Inflammatory macrophage (primary cell): Measurements from ENCODE around the gene MED13.
A peak's percentile ranks its signal among the peaks of the same experiment; 100 is the strongest.
"Not testable (repeated sequence)": the region's sequence is repeated elsewhere in the genome, so short reads cannot be mapped to it uniquely, and the experiment has no call there.

Source experiments
- DNase-seq, 2 donors: peaks; one replicate each; pipeline ENCODE4 v3.0.0-alpha.2; 2020 to 2022

Gene MED13

DNA sequence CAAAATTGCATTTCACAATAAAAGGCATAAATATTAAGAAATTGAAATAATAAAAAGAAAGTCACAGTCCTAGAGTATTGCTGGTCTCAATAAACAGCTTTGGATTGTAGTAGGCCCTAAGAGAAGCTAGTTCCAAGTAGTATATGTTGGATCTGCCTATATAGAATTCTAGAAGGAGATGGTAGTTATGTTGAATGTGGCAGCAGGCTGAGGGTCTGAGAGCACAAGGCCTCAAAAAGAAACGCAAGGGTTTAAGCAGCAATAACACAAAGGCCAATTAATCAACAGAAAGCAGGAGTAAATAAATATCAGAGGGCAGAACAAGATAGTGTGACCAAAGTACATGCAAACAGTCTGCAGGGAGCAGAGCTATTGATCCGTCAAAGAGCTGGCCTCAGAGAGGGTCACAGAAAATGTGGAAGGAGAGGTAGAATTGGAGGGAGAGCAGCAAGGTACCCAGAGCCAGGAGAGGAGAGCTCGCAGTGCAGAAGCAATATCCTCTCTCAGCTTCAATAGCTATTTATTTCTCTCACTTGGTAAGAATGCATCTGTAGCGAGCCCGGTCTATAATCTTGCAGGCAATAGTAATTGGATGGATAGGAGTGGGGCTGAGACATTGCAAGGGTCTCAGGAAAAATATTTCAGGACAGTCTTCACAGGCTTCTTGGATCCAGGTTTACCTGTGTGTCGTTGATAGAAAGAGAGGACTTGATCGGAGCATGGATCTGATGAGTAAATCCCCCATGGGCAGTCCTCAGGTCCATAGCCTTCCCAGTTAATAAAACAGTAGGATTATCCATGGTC lies 25.1 kb upstream of the MED13 start:
- DNase-seq: no peak

GRCh38 chr17:62089334-62089733 lies 24.3 kb upstream of the MED13 start:
- no peak for DNase-seq

GRCh38 chr17:62086737-62087136 lies 21.7 kb upstream of the MED13 start:
- DNase-seq: no peak

GRCh38 chr17:62085511-62086408 lies 20.7 kb upstream of the MED13 start:
- DNase-seq: no peak

GRCh38 chr17:62084585-62084984 lies 19.5 kb upstream of the MED13 start:
- DNase-seq: peak; percentile 13 to 24

DNA sequence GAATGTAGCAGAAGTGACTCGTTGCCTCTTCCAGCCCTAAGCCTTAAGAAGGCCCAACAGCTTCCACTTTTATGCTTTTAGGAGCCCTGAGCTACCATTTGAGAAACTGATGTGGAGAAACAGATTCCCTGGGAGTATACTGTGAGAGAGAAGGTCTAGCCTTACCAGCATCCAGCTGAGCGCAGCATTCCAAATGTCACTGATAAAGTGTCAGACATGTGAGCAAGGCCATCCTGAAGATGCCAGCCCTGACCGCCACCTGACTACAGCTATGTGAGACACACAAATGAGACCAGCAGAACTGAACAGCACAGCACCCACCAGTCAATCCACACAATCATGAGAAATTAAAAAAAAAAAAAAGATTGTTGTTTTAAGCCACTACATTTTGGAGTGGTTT lies 18.6 kb upstream of the MED13 start:
- DNase-seq: no peak

DNA sequence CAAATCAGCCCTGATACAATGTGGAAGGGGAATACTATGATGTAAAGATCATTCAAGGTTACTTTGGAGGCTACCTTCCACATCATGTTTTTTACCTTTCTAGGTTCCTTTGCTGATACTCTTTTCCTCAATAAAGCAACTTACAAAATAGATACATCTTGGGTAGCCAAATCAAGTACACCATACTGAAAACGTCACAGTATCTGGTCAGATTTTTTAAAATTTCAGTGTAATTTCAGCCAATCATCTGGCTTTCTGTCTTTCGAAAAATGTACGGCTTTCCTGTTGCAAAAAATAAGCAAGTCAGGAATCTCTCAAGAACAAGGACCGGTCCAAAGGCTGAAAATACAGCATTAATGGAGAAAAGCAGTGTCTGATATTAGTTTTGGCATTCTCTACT lies 15.6 kb upstream of the MED13 start:
- no peak for DNase-seq

GRCh38 chr17:62078009-62078408 lies 12.9 kb upstream of the MED13 start:
- DNase-seq: no peak

DNA sequence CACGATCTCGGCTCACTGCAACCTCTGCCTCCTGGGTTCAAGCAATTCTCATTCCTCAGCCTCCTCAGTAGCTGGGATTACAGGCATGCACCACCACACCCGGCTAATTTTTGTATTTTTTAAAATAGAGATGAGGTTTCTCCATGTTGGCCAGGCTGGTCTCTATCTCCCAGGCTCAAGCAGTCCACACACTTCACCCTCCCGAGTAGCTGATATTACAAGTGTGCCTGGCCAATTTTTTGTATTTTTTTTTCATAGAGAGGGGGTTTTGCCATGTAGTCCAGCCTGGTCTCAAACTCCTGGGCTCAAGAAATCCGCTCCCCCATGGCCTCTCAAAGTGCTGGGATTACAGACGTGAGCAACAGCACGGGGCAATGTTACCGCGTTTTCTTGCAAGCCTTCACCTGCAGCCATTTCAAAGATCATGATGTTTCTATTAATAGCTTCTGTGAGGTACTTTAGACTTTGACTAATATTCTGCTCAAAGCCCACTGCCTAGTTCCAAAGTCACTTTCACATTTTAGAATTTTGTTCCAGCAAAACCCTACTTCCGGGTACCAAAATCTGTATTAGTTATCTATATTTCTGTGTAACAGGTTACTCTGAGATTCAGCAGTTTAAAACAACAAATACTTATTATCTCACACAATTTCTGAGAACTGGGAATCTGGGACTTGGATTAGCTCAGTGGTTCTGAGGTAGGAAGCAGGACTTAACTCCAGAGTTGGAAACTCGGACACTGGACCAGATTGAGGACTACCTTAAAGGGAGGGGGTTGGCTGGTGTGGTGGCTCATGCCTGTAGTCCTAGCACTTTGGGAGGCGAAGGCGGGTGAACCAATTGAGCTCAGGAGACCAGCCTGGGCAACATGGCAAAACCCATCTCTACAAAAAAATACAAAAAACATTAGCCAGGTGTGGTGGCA lies 12.0 kb upstream of the MED13 start:
- no peak for DNase-seq

- no peak for DNase-seq
Observed at GRCh38 chr17:62075308-62075815, 10.3 kb upstream of the MED13 start.

GRCh38 chr17:62073993-62074392 lies 8.9 kb upstream of the MED13 start:
- DNase-seq: no peak

DNA sequence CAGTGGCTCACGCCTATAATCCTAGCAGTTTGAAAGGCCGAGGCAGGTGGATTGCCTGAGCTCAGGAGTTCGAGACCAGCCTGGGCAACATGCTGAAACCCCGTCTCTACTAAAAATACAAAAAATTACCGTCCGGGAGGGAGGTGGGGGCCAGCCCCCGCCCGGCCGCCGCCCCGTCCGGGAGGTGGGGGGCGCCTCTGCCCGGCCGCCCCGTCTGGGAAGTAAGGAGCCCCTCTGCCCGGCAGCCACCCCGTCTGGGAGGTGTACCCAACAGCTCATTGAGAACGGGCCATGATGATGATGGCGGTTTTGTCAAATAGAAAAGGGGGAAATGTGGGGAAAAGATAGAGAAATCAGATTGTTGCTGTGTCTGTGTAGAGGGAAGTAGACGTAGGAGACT lies 7.8 kb upstream of the MED13 start:
- DNase-seq: not testable (repeated sequence)

- no peak for DNase-seq
Observed at GRCh38 chr17:62070900-62071299, 5.8 kb upstream of the MED13 start.

DNA sequence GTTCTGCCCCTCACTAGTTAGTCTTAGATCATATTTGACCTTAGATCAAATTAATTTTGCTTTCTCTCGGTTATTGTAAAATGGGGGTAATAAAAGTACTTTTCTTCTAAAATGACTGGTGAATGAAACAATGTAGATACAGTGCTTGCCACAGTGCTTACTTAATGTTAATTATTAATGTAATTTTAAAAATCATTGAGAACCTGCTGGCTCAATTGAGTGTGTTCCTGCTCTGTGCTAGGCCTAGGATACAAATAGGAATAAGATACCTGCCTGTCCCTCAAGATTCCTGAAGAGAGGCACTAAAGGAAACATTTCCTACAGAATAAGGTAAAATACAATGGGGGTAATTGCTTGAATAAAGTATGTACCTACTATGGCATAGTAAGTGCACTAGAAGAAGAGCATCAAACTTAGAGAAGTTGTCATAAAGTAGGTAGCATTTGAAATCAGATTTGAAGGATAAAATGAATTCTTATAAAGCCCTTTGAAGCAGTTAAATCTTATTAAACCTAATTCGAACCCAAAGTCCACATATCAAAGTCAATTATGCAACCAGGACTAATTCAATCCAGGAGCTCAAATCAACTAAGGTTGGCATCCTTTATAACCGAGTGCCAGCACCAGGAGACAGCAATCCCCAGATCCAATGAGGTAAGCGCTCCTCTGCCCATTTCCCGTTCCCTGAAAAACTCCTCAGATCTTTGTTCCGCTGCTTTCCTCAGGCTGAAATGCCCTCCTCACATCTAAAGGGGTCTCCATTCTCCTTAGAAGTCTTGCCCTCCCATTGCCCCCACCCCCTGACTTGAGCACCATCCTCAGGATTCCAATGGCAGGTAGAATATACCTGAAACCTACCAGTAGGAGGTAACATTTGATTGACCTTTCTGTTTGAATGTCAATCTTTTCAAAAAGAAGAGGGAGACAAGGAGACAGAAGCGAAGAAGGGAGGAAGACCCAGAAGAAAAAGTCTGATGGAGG lies 2.4 kb upstream of the MED13 start:
- DNase-seq: no peak

- peak; percentile 98 to 99 for DNase-seq
Observed at GRCh38 chr17:62065611-62066468, 762 bp upstream of the MED13 start.

- no peak for DNase-seq
Observed at GRCh38 chr17:62064029-62064790, 868 bp downstream of the MED13 start.

GRCh38 chr17:62062944-62063343 lies 2.1 kb downstream of the MED13 start:
- DNase-seq: no peak

DNA sequence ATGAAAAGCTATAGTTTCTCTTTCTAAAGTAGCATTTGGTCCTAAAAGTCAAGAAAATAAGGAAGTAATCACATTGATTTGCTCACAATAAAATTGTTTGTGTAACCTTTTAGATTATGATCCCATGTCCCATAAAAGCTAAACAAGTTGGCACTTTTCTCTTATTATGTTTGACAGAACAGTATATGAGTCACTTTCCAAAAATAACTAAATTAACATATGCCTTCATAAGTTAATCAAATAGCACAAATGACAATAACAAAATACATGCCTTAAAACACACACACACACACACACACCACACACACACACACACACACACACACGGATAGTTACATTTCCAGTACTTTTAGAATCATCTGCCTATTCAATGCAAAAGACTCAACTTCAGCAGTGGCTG lies 2.8 kb downstream of the MED13 start:
- DNase-seq: peak in 1 of 2 donors; percentile 48

- DNase-seq: no peak
Observed at GRCh38 chr17:62059414-62059813, 5.7 kb downstream of the MED13 start.
